SK-N-SH (cell line): ENCODE data around the gene CSNK1D. TPM values are rescaled to one million over a fixed set of nuclear protein-coding genes. Genes with fewer than 3 reads are reported as not detected.

Experiments used
- CTCF ChIA-PET: fragments of 300-600, 350-600 bp; formaldehyde crosslinking; extraction: SDS; loops from one replicate; lab custom pipeline; 2021; lab: Yijun Ruan, JAX
- POLR2A ChIA-PET: fragments of 350-600 bp; sonication (Branson Sonifier 250); formaldehyde crosslinking; extraction: SDS; loops from one replicate; lab custom pipeline; 2020; ENCODE audit warnings: antibody characterized with exemption, inconsistent platforms; lab: Yijun Ruan, JAX
- DNase-seq: peaks from one replicate; pipeline ENCODE4 v3.0.0; 2012
- H2AFZ ChIP-seq: fragments of 200-600 bp; sonication (generic); 2 replicates; pipeline ENCODE4 v1.8.1; 2016; ENCODE audit warnings: antibody characterized with exemption, mild to moderate bottlenecking, low read depth
- H3F3A ChIP-seq: fragments of 200-600 bp; sonication (generic); replicated peaks from 2 replicates; pipeline ENCODE3; 2016; ENCODE audit warnings: antibody characterized with exemption, mild to moderate bottlenecking; ENCODE audit not compliant: insufficient read depth
- H3K27ac ChIP-seq, 2 experiments: fragments of 200-500 bp in 1 of 2; fragments of 200-600 bp in 1 of 2; sonication (Bioruptor generic) in 1 of 2; sonication (generic), shearing (Covaris generic) in 1 of 2; 2 replicates each; pipeline versions ENCODE4 v1.5.1 to v1.6.1; 2014 to 2016; ENCODE audit warnings: low read depth in 2 of 2, inconsistent platforms in 1 of 2, low read length in 1 of 2, mild to moderate bottlenecking in 1 of 2, mixed read lengths in 1 of 2
- H3K27me3 ChIP-seq: fragments of 200-600 bp; sonication (generic), shearing (Covaris generic); 2 replicates; pipeline ENCODE4 v1.6.1; 2016; ENCODE audit warnings: mixed run types; ENCODE audit not compliant: insufficient read depth
- H3K36me3 ChIP-seq, 2 experiments: fragments of 200-500 bp in 1 of 2; fragments of 200-600 bp in 1 of 2; sonication (Bioruptor generic) in 1 of 2; sonication (generic) in 1 of 2; replicated peaks in 1 of 2; 2 replicates each; pipeline versions ENCODE3 to v1.5.1; 2014 to 2016; ENCODE audit warnings: low read length in 1 of 2, mild to moderate bottlenecking in 1 of 2; ENCODE audit not compliant: insufficient read depth in 2 of 2, control insufficient read depth in 1 of 2
- H3K4me1 ChIP-seq, 2 experiments: fragments of 200-500 bp in 1 of 2; fragments of 200-600 bp in 1 of 2; sonication (Bioruptor generic) in 1 of 2; sonication (generic), shearing (Covaris generic) in 1 of 2; 2 replicates each; pipeline versions ENCODE4 v1.5.1 to v1.6.1; 2014 to 2016; ENCODE audit warnings: low read depth in 1 of 2, low read length in 1 of 2, mixed run types in 1 of 2; ENCODE audit not compliant: insufficient read depth in 2 of 2, control insufficient read depth in 1 of 2
- H3K4me2 ChIP-seq: fragments of 200-600 bp; sonication (generic), shearing (Covaris generic); 2 replicates; pipeline ENCODE4 v1.6.1; 2017; ENCODE audit warnings: mixed run types
- H3K4me3 ChIP-seq, 2 experiments: fragments of 200-500 bp in 1 of 2; fragments of 200-600 bp in 1 of 2; sonication (Bioruptor generic) in 1 of 2; sonication (generic), shearing (Covaris generic) in 1 of 2; 2 replicates each; pipeline versions ENCODE4 v1.5.1 to v1.8.1; 2014 to 2016; ENCODE audit warnings: low read depth in 2 of 2, inconsistent platforms in 1 of 2, low read length in 1 of 2, mild to moderate bottlenecking in 1 of 2, mixed read lengths in 1 of 2, moderate library complexity in 1 of 2
- H3K79me2 ChIP-seq: fragments of 200-600 bp; sonication (generic); 2 replicates; pipeline ENCODE4 v1.8.1; 2017; ENCODE audit warnings: mild to moderate bottlenecking; ENCODE audit not compliant: insufficient read depth
- H3K9ac ChIP-seq: fragments of 200-600 bp; sonication (generic); 2 replicates; pipeline ENCODE4 v1.6.1; 2017; ENCODE audit warnings: mixed run types
- H3K9me2 ChIP-seq: fragments of 200-600 bp; sonication (generic); 2 replicates; pipeline ENCODE4 v1.6.1; 2017; ENCODE audit warnings: mixed run types
- H3K9me3 ChIP-seq: fragments of 200-600 bp; sonication (generic); 2 replicates; pipeline ENCODE4 v1.6.1; 2017; ENCODE audit warnings: mixed run types, mild to moderate bottlenecking, moderate library complexity
- H4K20me1 ChIP-seq: fragments of 200-600 bp; sonication (generic); 2 replicates; pipeline ENCODE4 v1.6.1; 2017; ENCODE audit warnings: mild to moderate bottlenecking, mixed run types; ENCODE audit not compliant: insufficient read depth
- CHD2 ChIP-seq: fragments of 150-350 bp; IDR thresholded peaks from 2 replicates; pipeline ENCODE4 v1.6.1; 2018; ENCODE audit warnings: low read length; ENCODE audit not compliant: partially characterized antibody
- EP300 ChIP-seq, 2 experiments: IDR thresholded peaks; 2 replicates each; pipeline versions ENCODE4 v1.4.0 to v1.6.1; 2012; ENCODE audit warnings: borderline replicate concordance in 1 of 2, low read depth in 1 of 2, low read length in 1 of 2
- FOSL2 ChIP-seq: IDR thresholded peaks from 2 replicates; pipeline ENCODE4 v1.4.0; 2012; ENCODE audit warnings: low read depth, mild to moderate bottlenecking, moderate library complexity, borderline replicate concordance
- GABPA ChIP-seq: IDR thresholded peaks from 2 replicates; pipeline ENCODE4 v1.4.0; 2012; ENCODE audit warnings: low read depth, mild to moderate bottlenecking
- GATA2 ChIP-seq: sonication (generic); formaldehyde crosslinking; IDR thresholded peaks from 2 replicates; pipeline ENCODE4 v1.5.0; 2020; ENCODE audit warnings: mild to moderate bottlenecking, missing genetic modification reagents
- JUND ChIP-seq: IDR thresholded peaks from 2 replicates; pipeline ENCODE4 v1.4.0; 2012
- MEF2A ChIP-seq: IDR thresholded peaks from 2 replicates; pipeline ENCODE4 v1.4.0; 2012; ENCODE audit warnings: low read depth, borderline replicate concordance
- MXI1 ChIP-seq: IDR thresholded peaks from 2 replicates; pipeline ENCODE4 v1.6.1; 2012; ENCODE audit warnings: mild to moderate bottlenecking, low read depth, low read length, improper control_type of control experiment
- NFIC ChIP-seq: IDR thresholded peaks from 2 replicates; pipeline ENCODE4 v1.4.0; 2012; ENCODE audit warnings: borderline replicate concordance
- NRF1 ChIP-seq: IDR thresholded peaks from 2 replicates; pipeline ENCODE4 v1.6.1; 2012; ENCODE audit warnings: low read depth, mild to moderate bottlenecking, low read length
- POLR2AphosphoS5 ChIP-seq: IDR thresholded peaks from 2 replicates; pipeline ENCODE4 v1.6.1; 2012; ENCODE audit warnings: low read depth, low read length
- RFX5 ChIP-seq: IDR thresholded peaks from 2 replicates; pipeline ENCODE4 v1.6.1; 2012; ENCODE audit warnings: mild to moderate bottlenecking, improper control_type of control experiment, low read length
- RXRA ChIP-seq: IDR thresholded peaks from 2 replicates; pipeline ENCODE4 v1.4.0; 2012; ENCODE audit warnings: low read depth, mild to moderate bottlenecking, borderline replicate concordance
- SIN3A ChIP-seq: IDR thresholded peaks from 2 replicates; pipeline ENCODE4 v1.6.1; 2012; ENCODE audit warnings: low read depth, mild to moderate bottlenecking, low read length, moderate library complexity, borderline replicate concordance
- WGBS: methylation state at CpG from one replicate; pipeline ENCODE4 v1.1.6; 2017; ENCODE audit warnings: low lambda C conversion rate; 5-methylcytosine and 5-hydroxymethylcytosine counted together
- polyA plus RNA-seq, 3 experiments: library from polyadenylated mRNA; depleted of rRNA; stranded (reverse); fragments of >200 nt; gene quantifications; 2 replicates each; pipeline ENCODE4 v1.2.3, GENCODE V29; 2012
- TF ChIP-seq, protein P1 (sequence below): IDR thresholded peaks from 2 replicates; pipeline ENCODE4 v1.4.0; 2012; ENCODE audit warnings: low read depth, borderline replicate concordance
- TF ChIP-seq, protein P2 (sequence below): IDR thresholded peaks from 2 replicates; pipeline ENCODE4; 2012
- TF ChIP-seq, protein P3 (sequence below): fragments of 150-350 bp; IDR thresholded peaks from 2 replicates; pipeline ENCODE4 v1.6.1; 2016; ENCODE audit warnings: mild to moderate bottlenecking, low read depth, low read length

Gene CSNK1D
- polyA plus RNA-seq, 1 of the 3 experiments (the other 2 are of a cell fraction), result 216 TPM

DNA sequence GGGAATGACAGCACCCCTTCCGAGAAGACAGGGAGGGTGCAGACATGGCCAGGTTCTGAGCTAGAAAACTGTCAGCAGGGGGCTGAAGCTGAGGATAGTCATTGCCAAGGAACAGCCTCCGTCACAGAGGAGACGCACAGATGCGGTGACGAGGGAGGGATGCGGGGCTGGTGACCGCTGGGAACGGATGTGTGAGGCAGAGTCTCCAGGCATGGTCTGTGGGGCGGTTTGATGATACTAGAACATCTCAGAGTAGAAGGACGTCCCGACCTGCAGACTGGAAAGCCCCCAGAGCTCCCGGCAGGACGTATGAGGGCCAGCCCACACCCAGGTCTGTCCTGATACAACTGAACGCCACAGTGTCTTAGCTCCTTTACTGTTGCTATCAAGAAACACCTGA lies 1.8 kb upstream of the CSNK1D start:
- ChIA-PET POLR2A (interaction anchor here (1.3 to 1.6 kb wide), 2 partner anchors 17 to 18 kb away, joined by 3 to 7 read pairs; no protein-coding TSS in a partner anchor), CTCF (interaction anchor here (1.0 to 3.2 kb wide), 5 partner anchors 8 to 47 kb away, joined by 4 to 13 read pairs (median 5); no protein-coding TSS in a partner anchor)

DNA sequence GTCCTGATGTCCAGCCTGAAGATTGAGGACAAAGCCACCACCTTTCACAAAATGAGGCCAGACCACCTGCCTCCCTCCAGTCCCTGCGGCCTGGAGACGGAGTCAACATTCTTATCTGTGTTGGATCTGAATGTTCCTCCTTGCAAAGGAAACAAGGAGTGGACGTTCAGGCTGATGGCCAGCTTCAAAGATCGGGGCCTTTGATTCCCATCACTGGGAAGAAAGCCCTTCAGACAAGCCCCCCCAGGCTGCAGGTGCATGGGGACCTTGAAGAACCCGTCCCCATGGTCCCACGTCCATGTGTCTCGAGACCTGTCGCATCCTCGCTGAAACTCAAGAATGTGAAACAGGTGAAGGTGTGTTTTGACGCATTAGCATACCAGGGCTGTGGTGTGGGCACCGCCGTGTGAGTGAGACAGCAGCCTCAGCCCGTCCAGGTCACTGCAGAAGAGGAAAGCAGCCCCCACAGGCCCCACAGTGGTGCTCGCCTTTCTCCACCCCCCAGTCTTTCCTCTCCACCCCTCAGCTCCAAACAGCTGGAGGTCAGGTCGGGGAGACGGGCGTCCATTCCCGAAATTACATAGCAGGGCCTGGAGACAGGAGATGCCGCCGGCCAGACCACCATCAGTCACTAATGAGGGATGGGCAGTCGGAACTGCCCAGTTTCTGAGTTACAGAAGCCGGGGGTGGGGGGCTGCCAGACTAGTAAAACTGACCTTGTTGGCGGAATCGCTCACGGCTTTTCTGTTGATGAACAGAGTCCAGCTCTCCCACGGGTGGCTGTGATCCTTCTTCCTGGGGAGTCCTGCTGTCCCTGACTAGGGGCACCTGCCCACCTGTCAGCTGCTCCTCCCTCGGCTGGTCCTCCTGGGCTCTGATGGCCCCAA lies 877 bp upstream of the CSNK1D start:
- H3K27ac ChIP-seq, result peak overlapping the region in 1 of 2 experiments; percentile 66; a peak in 1 of 4 replicates
- peak overlapping the region; percentile 90; the same call in 1 of the 2 replicates for H2AFZ ChIP-seq
- peaks cover 44% of the 10 kb centered on the region for H3K79me2 ChIP-seq
- no peaks in the 10 kb centered on the region for H3K27me3 ChIP-seq
- ChIA-PET POLR2A (interaction anchor here (2.2 to 2.3 kb wide), 2 partner anchors 9 to 18 kb away, joined by 15 to 21 read pairs; no protein-coding TSS in a partner anchor), CTCF (interaction anchor here (0.5 to 3.2 kb wide), 9 partner anchors 9 to 315 kb away, joined by 3 to 13 read pairs (median 4); no protein-coding TSS in a partner anchor)
- peak overlapping the region; percentile 98; the same call in 1 of the 2 replicates for H3K9ac ChIP-seq
- H3K4me3 ChIP-seq, result peak overlapping the region; percentile 81 to 90
- peaks cover 24 to 38% of the 10 kb centered on the region in 2 experiments for H3K4me1 ChIP-seq
- peak overlapping the region; percentile 94 for H3K4me2 ChIP-seq
- H3K9me2 ChIP-seq, result no peaks in the 10 kb centered on the region
- peaks cover 11 to 26% of the 10 kb centered on the region in 2 experiments for H3K36me3 ChIP-seq
- DNase-seq, result no peak
- H3F3A ChIP-seq, result no peaks in the 10 kb centered on the region
- 70% methylated on average over 23 of the region's 27 CpGs for WGBS
- H3K9me3 ChIP-seq, result no peaks in the 10 kb centered on the region
- peaks cover 33% of the 10 kb centered on the region for H4K20me1 ChIP-seq
- no peak for TF ChIP-seq NRF1
- TF ChIP-seq, protein P1, sequence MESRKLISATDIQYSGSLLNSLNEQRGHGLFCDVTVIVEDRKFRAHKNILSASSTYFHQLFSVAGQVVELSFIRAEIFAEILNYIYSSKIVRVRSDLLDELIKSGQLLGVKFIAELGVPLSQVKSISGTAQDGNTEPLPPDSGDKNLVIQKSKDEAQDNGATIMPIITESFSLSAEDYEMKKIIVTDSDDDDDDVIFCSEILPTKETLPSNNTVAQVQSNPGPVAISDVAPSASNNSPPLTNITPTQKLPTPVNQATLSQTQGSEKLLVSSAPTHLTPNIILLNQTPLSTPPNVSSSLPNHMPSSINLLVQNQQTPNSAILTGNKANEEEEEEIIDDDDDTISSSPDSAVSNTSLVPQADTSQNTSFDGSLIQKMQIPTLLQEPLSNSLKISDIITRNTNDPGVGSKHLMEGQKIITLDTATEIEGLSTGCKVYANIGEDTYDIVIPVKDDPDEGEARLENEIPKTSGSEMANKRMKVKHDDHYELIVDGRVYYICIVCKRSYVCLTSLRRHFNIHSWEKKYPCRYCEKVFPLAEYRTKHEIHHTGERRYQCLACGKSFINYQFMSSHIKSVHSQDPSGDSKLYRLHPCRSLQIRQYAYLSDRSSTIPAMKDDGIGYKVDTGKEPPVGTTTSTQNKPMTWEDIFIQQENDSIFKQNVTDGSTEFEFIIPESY, result no peak
- no peak; the same call in 1 of the 2 replicates for TF ChIP-seq GATA2 (CRISPR knock-in tag)
- no peak for TF ChIP-seq RFX5
- TF ChIP-seq FOSL2, result no peak
- TF ChIP-seq MEF2A, result no peak
- no peak for TF ChIP-seq MXI1
- TF ChIP-seq, protein P2, sequence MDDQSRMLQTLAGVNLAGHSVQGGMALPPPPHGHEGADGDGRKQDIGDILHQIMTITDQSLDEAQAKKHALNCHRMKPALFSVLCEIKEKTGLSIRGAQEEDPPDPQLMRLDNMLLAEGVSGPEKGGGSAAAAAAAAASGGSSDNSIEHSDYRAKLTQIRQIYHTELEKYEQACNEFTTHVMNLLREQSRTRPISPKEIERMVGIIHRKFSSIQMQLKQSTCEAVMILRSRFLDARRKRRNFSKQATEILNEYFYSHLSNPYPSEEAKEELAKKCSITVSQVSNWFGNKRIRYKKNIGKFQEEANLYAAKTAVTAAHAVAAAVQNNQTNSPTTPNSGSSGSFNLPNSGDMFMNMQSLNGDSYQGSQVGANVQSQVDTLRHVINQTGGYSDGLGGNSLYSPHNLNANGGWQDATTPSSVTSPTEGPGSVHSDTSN, result no peak
- TF ChIP-seq SIN3A, result no peak
- TF ChIP-seq RXRA, result no peak

More for the DNA sequence above, 1.8 kb upstream of the CSNK1D start:
- H3K9me2 ChIP-seq, result no peaks in the 10 kb centered on the region
- H2AFZ ChIP-seq, result no peak overlapping the region
- TF ChIP-seq RXRA, result no peak
- TF ChIP-seq JUND, result no peak
- no peak for TF ChIP-seq NFIC
- TF ChIP-seq, protein P3, sequence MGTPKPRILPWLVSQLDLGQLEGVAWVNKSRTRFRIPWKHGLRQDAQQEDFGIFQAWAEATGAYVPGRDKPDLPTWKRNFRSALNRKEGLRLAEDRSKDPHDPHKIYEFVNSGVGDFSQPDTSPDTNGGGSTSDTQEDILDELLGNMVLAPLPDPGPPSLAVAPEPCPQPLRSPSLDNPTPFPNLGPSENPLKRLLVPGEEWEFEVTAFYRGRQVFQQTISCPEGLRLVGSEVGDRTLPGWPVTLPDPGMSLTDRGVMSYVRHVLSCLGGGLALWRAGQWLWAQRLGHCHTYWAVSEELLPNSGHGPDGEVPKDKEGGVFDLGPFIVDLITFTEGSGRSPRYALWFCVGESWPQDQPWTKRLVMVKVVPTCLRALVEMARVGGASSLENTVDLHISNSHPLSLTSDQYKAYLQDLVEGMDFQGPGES, result no peak
- TF ChIP-seq POLR2AphosphoS5, result no peak
- no peak for TF ChIP-seq GABPA
- TF ChIP-seq RFX5, result no peak
- TF ChIP-seq EP300 (IDR thresholded peaks at IDR 0.05; ENCODE audit: borderline replicate concordance in 1 of 2, low read depth in 1 of 2, low read length in 1 of 2), result no peak
- TF ChIP-seq CHD2, result no peak
- TF ChIP-seq MXI1, result no peak
- TF ChIP-seq, protein P1, result no peak
- no peak for TF ChIP-seq SIN3A
- no peak overlapping the region for H3K4me2 ChIP-seq
- no peak overlapping the region for H3K9ac ChIP-seq
- no peak overlapping the region for H3K4me3 ChIP-seq
- no peaks in the 10 kb centered on the region for H3F3A ChIP-seq
- H3K4me1 ChIP-seq, result peaks cover 16 to 29% of the 10 kb centered on the region in 2 experiments
- peaks cover 34% of the 10 kb centered on the region for H3K79me2 ChIP-seq
- no peak overlapping the region for H3K27ac ChIP-seq
- WGBS, result 93% methylated on average over 14 of the region's 14 CpGs
- DNase-seq, result no peak
- no peaks in the 10 kb centered on the region for H3K27me3 ChIP-seq
- H3K9me3 ChIP-seq, result no peaks in the 10 kb centered on the region
- H4K20me1 ChIP-seq, result peaks cover 23% of the 10 kb centered on the region
- peaks cover 11 to 17% of the 10 kb centered on the region in 2 experiments for H3K36me3 ChIP-seq
